HG02678 (cell line): ENCODE results near the gene FURIN.
"Not testable (repeated sequence)": the region's sequence is repeated elsewhere in the genome, so short reads cannot be mapped to it uniquely, and the experiment has no call there.

Experiments used
- ATAC-seq: cut with Tn5 transposase; IDR thresholded peaks from one replicate; pipeline ENCODE4 v1.9.1; 2021; ENCODE audit warnings: mild to moderate bottlenecking, moderate library complexity; ENCODE audit not compliant: unreplicated experiment

The FURIN gene

DNA sequence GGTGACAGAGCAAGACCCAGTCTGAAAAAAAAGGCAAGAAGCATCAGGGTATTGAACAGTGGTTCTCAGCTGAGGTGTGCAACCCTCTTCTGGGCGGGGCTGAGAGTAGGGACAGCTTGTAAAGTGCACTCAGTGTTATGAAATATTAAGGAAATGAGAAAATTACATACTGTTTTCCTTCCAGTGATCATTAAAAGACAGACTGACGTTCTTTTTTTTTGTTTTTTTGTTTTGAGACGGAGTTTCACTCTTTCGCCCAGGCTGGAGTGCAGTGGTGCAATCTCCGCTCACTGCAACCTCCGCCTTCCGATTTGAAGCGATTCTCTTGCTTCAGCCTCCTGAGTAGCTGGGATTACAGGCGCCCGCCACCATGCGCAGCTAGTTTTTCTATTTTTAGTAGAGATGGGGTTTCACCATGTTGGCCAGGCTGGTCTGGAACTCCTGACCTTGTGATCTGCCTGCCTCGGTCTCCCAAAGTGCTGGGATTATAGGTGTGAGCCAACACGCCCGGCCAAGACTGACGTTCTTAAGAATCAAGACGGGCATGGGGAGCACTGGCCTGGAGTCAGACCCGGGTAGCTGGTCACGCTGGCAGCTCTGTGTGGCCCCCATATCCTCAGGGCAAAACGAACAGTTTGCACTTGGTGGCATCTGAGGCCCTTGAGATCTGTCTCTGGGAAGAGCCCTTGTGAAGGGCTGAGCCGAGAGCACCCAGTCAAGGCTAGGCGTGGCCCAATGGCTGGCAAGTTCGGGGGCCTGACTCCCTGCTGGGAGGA is 46.1 kb downstream of the FURIN start:
- no peak for ATAC-seq

DNA sequence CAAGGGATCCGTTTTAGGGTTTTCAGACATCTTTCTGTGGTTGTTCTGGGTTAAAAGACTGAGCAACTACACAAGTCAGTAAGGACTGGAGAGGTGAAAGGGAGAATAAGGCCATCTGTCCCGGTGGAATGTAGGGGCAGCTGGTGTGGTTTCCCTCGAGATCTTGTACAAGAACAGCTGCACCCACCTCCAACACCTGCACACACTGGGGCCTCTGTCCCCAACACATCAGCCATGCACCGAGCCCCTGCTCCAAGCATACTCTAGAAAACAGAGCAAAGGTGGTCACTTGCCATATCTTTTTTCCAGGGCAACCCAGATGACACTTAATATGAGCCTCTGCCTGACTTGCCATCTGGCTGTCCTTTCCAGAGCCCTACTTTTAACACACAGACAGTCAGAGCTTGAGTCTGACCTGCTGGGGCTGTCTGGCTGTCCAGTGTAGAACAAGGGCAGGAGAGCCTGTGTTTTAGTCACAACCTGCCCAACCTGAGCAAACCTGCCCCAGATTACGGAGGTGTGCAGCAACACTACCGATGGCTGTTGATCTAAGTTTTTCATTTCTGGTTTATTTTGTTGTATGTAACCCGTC is 46.9 kb downstream of the FURIN start:
- no peak for ATAC-seq

DNA sequence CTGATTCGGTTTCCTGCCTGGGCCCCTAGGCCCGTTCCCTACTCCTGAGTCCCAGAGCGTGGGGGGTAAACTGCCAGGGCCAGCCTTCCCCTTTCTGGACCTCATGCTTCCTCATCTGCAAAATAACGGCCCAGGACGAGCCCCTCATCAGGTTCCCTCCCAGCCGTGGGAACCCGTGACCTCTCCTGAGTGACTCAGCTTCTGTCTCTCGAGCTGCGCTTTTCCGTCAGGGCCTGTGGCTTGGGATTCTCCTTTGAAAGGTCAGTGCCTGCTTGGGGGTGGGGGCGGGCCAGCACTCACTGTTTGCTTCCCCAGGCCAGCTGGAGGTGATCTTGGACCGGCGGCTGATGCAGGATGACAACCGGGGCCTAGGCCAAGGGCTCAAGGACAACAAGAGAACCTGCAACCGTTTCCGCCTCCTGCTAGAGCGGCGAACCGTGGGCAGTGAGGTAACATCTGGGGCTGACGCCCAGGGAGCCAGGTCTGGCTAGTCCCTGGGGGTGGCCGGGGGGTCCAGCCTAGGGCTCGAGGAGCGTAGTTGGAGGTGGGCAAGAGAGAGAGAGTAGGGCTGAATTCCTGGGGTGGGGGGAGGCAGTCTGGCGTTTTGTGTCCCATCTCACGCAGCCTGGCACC is 47.5 kb downstream of the FURIN start:
- ATAC-seq: no peak

DNA sequence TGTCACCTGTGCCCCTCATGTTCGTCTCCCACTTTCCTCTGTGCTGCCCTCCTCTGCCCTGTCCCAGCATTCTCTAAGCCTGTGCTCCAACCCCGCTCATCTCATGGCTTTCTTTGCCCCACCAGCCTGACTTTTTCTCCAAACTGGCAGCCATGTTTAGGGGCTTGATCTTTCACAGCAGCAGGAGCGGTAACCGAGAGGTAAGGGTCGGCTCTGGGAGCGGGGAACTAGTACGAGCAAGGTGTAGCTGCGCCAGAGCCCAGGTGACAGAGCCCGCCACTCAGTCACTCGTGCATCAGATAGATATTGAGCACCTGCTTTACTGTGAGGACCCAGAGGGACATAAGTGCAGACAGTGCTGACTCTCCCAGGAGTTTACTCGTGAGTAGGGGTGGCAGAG is 48.1 kb downstream of the FURIN start:
- ATAC-seq: no peak

DNA sequence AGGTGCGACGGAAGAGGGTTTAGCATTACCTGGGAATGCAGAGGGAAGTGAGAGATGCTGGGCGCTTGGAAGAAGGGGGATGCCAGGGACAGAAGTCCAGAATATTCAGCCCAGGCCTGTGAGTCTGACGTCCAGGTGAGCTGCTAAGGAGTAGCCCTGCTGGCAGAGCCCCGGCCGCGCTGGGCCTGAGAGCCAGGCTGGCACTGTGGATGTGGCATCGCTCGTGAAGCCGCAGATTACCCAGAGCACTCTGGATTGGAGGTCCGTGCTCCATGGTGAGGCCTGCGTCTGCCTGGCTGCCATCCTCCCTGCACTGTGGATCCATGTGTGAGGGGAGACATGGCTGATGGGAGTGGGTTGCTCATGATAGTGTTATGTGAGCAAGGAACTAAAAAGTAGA is 49.2 kb downstream of the FURIN start:
- ATAC-seq: no peak

DNA sequence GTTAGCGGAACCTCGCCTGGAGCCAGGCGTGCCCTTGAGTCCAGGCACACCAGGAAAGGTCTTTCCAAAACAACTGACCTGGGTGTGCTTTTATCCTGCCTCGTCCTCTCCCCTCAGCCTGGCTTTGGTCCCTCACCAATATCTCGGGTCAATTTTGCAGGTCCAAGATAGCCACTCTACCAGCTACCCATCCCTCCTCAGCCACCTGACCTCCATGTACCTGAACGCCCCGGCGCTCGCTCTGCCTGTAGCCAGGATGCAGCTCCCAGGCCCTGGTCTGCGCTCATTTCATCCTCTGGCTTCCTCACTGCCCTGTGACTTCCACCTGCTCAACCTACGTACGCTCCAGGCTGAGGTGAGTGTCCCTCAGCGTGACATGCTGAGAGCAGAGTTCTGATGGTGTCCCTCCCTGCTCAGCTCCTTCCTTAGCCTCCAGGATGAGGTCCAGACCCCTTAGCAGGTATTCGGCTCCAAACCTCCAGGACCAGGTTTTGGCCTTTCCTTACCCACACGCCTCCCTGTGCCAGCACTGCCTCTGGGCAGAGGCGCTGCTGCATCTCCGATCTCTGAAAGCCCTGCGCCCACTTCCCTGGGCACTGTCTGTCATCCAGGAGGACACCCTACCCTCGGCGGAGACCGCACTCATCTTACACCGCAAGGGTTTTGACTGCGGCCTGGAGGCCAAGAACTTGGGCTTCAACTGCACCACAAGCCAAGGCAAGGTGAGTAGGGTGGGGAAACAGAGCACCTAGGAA is 49.8 kb downstream of the FURIN start:
- ATAC-seq: no peak

DNA sequence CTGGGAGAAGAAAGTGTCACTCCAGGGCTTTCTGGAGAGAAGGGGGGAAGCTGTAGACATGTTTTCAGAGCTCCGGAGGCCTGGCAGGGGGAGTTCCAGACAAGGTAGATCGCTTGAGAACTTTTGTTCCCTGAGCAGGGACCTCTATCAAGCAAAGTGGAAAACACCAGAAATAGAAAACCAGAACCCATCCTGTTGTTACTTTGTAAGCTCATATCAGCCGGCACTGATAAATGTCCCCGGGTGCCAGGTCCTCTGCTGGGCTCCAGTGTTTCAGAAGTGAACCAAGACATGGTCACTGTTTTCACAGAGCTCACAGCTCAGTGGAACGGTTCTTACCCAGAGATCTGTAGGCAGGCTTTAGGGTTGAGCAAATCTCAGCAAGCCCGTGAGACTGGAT is 50.4 kb downstream of the FURIN start:
- ATAC-seq: no peak

DNA sequence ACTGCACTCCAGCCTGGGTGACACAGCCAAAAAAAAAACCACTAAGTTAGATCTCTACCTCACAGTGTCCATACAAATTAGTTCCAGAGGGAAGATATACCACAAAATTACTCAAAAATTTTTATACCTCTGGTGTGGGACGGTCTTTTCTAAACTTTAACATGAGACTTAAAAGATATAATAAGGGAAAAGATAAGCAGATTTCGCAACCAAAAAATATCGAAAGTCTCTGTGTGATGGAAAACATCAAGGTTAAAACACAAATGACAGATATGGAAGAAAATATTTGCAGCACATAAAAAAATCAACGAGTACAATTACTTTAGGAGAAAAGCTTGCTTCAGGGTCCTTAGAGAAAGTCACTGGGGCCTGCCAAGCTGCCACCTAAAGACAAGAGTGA is 53.5 kb downstream of the FURIN start:
- no peak for ATAC-seq

DNA sequence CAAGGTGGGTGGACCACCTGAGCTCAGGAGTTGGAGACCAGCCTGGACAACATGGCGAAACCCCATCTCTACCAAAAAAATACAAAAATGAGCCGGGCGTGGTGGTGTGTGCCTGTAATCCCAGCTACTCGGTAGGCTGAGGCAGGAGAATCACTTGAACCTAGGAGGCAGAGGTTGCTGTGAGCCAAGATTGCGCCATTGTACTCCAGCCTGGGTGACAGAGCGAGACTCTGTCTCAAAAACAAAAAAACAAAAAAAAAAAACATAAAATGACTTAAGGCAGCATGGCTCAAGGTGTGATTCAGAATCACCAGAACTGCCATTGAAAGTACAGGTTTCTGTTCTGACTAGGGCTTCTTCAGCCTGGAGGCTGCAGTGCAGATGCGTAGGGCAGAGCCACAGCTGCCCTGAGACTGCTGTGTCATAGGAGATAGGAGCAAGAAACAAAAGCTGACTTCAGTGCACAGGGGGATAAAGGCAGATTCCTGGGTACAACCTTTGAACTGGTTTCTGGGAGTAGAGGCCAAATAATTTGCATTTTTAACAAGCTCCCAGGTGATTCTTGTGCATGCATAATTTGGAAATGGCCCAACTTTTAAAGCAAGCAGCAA is 54.4 kb downstream of the FURIN start:
- ATAC-seq: peak; percentile 62

DNA sequence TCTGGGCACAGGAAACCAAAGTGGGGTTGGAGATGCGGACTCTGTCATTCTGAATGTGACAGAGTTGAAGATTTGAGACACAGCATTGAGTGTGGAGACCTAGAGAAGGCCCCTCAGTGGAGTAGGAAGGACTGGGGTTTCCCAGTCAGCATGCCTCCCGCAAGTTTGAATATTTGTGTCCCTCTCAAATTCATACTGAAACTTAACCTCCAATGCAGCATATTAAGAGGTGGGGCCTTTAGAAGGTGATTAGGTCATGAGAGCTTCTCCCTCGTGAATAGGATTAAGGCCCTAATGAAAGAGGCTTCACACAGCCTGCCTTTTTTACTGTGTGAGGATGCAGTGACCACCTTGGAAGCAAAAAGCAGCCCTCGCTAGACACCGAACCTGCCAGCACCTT is 56.0 kb downstream of the FURIN start:
- peak; percentile 73 for ATAC-seq

DNA sequence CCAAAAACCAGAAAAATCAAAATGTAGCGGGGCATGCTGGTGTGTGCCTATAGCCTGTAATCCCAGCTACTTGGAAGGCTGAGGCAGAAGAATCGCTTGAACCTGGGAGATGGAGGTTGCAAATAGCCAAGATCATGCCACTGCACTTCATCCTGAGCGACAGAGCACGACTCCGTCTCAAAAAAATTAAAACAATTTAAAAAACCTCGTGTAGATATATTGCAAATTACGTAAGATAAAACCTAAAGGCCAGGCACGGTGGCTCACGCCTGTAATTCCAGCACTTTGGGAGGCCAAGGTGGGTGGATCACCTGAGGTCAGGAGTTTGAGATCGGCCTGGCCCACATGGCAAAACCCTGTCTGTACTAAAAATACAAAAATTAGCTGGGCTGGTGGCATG is 58.4 kb downstream of the FURIN start:
- not testable (repeated sequence) for ATAC-seq

DNA sequence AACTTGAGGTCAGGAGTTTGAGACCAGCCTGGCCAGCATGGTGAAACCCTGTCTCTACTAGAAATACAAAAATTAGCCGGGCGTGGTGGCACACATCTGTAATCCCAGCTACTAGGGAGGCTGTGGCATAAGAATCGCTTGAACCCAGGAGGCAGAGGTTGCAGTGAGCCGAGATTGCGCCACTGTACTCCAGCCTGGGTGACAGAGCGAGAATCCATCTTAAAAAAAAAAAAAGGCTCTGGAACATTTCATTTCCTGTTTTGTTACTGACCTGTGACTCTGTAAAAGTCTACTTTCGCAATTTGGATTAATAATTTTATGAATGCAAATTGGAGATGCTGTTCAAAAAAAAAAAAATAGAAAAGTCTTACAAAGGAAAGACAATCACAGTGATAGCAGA is 59.7 kb downstream of the FURIN start:
- not testable (repeated sequence) for ATAC-seq

DNA sequence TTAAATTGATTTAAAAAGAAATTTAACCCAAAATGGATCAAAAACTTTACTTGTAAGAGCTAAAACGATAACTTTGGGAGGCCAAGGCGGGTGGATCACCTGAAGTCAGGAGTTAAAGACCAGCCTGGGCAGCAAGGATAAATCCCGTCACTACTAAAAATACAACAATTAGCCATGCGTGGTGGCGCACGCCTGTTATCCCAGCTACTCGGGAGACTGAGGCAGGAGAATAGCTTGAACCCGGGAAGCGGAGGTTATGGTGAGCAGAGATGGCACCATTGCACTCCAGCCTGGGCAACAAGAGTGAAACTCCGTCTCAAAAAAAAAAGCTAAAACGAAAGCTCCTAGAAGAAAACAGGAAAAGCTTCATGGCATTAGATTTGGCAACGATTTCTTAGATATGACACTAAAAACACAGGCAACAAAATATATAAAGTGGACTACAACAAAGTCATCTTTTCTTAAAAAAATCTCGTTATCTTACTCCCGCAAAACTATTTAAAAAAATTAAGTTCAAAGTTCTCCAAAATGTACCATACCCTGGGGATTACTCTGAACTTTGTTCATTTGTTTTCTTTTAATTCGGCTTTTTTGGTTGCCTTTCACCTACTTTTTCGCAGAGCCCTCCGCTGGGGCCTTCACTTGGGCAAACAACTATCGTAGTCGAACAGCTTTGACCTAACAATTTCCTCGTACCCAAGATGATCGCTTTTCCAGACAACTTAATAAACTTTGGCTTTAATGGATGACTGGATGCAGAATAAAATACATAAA is 61.0 kb downstream of the FURIN start:
- ATAC-seq: no peak

DNA sequence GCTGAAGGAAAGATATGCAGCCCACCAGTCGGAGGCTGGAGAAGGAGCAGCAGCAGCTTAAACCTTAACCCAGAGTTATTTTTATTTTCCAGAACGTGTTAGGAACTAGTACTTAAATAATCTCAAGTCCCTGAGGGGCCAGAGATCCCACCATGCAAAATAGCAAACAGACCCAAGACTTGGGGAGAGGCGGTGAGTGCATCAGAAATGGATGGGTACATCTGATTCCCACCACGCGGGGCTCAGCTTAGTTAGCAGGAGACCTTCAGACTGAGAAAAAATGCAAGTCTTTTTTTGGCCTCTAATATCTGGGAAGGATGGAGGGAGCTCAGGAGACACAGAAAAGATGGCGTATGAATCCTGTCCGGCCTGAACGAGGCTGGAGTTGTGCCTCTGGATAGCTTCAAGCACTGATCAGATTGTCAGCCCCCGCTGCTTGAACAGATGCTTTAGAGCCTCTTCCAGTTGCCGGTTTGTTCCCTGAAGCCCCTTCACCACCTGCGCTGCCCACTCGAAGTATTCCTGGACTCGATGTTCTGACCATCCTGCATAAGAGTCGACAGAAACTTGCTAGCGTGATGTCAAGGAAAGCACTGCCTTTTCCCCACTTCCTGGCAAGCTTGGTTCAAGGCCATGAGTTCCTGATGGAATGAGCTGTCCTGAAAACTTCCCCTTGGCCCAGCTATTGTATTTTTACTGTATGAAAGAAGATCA is 62.6 kb downstream of the FURIN start:
- no peak for ATAC-seq

DNA sequence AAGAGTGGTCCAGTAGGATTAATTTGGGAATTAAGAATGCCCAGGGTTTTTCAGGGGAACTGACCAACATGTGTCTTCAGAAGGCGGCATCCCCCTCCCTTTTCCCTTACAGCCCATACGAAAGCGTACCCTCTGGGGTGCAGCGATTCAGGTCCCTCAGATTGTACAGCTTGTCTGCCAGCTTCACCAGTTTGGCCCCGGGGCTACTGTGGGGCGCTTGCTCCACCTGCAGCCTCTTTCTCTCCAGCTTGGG is 63.1 kb downstream of the FURIN start:
- ATAC-seq: no peak

DNA sequence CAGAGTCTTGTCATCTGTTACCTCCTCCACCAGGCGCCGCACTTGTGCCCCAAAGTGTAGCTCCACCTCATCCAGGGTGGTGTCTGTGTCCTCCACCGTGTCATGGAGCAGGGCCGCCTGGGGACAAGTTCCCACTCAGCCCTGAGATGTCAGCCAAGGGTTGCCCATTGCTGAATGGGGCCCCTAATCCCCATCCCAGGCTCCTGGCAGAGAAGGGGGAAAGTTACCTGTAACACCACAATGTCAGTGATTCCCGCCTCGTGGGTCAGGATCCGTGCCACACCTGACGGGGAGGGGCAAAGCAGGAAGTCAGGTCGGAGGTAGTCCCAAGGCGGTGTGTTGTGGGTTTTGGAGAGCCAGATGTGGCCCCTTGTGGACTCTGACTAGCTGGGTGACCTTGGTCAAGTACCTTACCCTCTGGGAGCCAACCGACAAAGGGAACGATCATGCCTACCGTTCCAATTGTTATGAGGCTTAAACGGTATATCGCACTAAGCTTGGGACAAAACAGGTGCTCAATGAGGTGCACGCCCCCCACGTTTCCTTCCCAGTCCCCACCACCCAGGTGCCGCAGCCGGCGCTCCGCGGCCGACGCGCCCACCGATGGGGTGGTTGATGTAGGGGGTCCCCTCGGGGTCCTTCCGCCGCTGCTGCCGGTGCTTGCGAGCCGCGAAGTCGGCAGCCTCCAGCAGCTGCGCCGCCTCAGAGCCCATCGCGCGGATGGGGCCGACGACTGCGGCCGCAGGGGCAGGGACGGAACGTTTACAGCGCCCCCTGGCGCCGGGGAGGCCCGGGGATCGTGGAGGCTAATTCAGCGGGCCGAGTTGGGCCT is 63.7 kb downstream of the FURIN start, which contains the start of gene HDDC3:
TSS of gene HDDC3 (minus strand) at position 722 of the 832 bp plus-strand sequence. CDS start at position 713, 9 bp downstream.
- ATAC-seq: peak; percentile 47

DNA sequence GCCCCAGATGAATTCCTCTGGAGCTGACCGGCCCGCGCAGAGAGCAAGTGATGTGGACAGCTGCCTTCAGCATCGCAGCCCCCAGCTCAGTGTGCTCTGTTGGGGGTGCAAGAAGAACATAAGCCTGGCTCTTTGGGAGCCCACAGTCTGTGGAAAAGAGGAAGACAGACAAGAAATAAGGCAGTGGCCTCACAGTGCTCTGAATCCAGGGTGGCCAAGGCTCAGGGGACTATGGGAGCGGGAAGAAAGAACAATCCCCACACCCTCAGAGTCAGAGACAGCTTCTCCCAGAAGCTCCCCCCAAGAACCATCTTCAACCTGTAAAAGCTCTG is 64.2 kb downstream of the FURIN start:
- no peak for ATAC-seq
